ENCODE data around the gene CAP1. TPM values are rescaled to one million over a fixed set of nuclear protein-coding genes. Genes with fewer than 3 reads are reported as not detected.

CAP1 gene
- total RNA-seq, 3 donors from 2014 or later, result 244 to 285 (median 244) TPM

- H3K36me3 ChIP-seq, result peaks cover 19% of the 10 kb centered on the region
- no peak overlapping the region for H3K4me3 ChIP-seq
- H3K27ac ChIP-seq, result no peak overlapping the region
- no peaks in the 10 kb centered on the region for H3K4me1 ChIP-seq
- no peaks in the 10 kb centered on the region for H3K27me3 ChIP-seq
- TF ChIP-seq CTCF (IDR thresholded peaks at IDR 0.05), result no peak
- TF ChIP-seq POLR2AphosphoS5 (IDR thresholded peaks at IDR 0.05), result no peak
- TF ChIP-seq POLR2A (IDR thresholded peaks at IDR 0.05), result no peak
- intact Hi-C loops (cut with DNase I; ENCODE audit: low total_unique reads), result no loop called here
- no peak for DNase-seq (ENCODE audit: low spot score in 2 of 2)
- no peaks in the 10 kb centered on the region for H3K9me3 ChIP-seq
These were observed 26.5 kb downstream of the CAP1 start for GRCh38 chr1:40067023-40067422.

GRCh38 chr1:40067851-40068250 is 27.3 kb downstream of the CAP1 start:
- intact Hi-C loops (cut with DNase I; ENCODE audit: low total_unique reads), result no loop called here
- H3K36me3 ChIP-seq, result peaks cover 19% of the 10 kb centered on the region

GRCh38 chr1:40072142-40072541 is 31.6 kb downstream of the CAP1 start:
- no peak overlapping the region for H3K27ac ChIP-seq
- no peak for TF ChIP-seq POLR2A (IDR thresholded peaks at IDR 0.05)
- TF ChIP-seq POLR2AphosphoS5 (IDR thresholded peaks at IDR 0.05), result no peak
- TF ChIP-seq CTCF (IDR thresholded peaks at IDR 0.05), result no peak
- no peak overlapping the region for H3K4me3 ChIP-seq
- intact Hi-C loops (cut with DNase I; ENCODE audit: low total_unique reads), result loop anchor here (5.0 kb wide), 1 partner anchor 440 kb away; no protein-coding TSS in a partner anchor
- DNase-seq (ENCODE audit: low spot score in 2 of 2), result no peak
- H3K36me3 ChIP-seq, result peaks cover 8% of the 10 kb centered on the region
- no peaks in the 10 kb centered on the region for H3K4me1 ChIP-seq
- H3K27me3 ChIP-seq, result no peaks in the 10 kb centered on the region
- no peaks in the 10 kb centered on the region for H3K9me3 ChIP-seq

More at GRCh38 chr1:40067851-40068250, 27.3 kb downstream of the CAP1 start:
- DNase-seq (ENCODE audit: low spot score in 2 of 2), result no peak
- Histone ChIP-seq H3K27me3 (no peaks in the 10 kb centered on the region), H3K9me3 (no peaks in the 10 kb centered on the region), H3K4me3 (no peak overlapping the region), H3K4me1 (no peaks in the 10 kb centered on the region), H3K27ac (no peak overlapping the region)
- no peak for TF ChIP-seq POLR2AphosphoS5 (IDR thresholded peaks at IDR 0.05)
- no peak for TF ChIP-seq CTCF (IDR thresholded peaks at IDR 0.05)
- no peak for TF ChIP-seq POLR2A (IDR thresholded peaks at IDR 0.05)

GRCh38 chr1:40073062-40073461 is 32.5 kb downstream of the CAP1 start:
- Histone ChIP-seq H3K4me3 (no peak overlapping the region), H3K4me1 (no peaks in the 10 kb centered on the region), H3K9me3 (no peaks in the 10 kb centered on the region), H3K27ac (no peak overlapping the region), H3K27me3 (no peaks in the 10 kb centered on the region), H3K36me3 (no peaks in the 10 kb centered on the region)
- no peak for DNase-seq (ENCODE audit: low spot score in 2 of 2)
- intact Hi-C loops (cut with DNase I; ENCODE audit: low total_unique reads), result loop anchor here (5.0 kb wide), 1 partner anchor 441 kb away; no protein-coding TSS in a partner anchor
- TF ChIP-seq CTCF (IDR thresholded peaks at IDR 0.05) (no peak), POLR2AphosphoS5 (IDR thresholded peaks at IDR 0.05) (no peak), POLR2A (IDR thresholded peaks at IDR 0.05) (no peak)

- Histone ChIP-seq H3K27me3 (no peaks in the 10 kb centered on the region), H3K36me3 (no peaks in the 10 kb centered on the region), H3K9me3 (no peaks in the 10 kb centered on the region), H3K27ac (no peak overlapping the region), H3K4me3 (no peak overlapping the region), H3K4me1 (no peaks in the 10 kb centered on the region)
- TF ChIP-seq CTCF (IDR thresholded peaks at IDR 0.05), result no peak
- no peak for TF ChIP-seq POLR2A (IDR thresholded peaks at IDR 0.05)
- no peak for TF ChIP-seq POLR2AphosphoS5 (IDR thresholded peaks at IDR 0.05)
- no peak for DNase-seq (ENCODE audit: low spot score in 2 of 2)
- intact Hi-C loops (cut with DNase I; ENCODE audit: low total_unique reads), result no loop called here
These were observed 34.7 kb downstream of the CAP1 start for GRCh38 chr1:40075266-40075665.
